ENCODE measurements around the gene FAM193A. TPM values are rescaled to one million over a fixed set of nuclear protein-coding genes. Genes with fewer than 3 reads are reported as not detected.

FAM193A gene
- total RNA-seq, 6 experiments from 2014 or later: 20.4 to 22.3 (median 20.8) TPM

DNA sequence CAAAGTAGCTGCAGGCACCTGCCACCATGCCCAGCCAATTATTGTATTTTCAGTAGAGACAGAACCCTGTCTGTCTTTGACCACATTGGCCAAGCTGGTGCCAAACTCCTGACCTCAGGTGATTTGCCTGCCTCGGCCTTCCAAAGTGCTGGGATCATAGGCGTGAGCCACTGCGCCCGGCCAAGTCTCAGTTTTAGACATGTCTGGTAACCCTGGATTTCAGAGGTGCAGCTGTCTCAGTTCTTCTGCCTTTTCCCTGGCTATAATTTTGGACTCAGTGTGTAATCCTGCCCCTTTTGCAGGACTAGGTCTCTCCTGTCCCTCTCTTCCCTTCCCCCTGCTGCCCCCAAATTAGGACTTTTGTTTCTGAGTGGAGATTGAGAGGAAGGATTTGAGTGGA is 46.6 kb downstream of the FAM193A start:
- peak overlapping the region; percentile 37; the same call in 1 of the 2 replicates for H3K27ac Mint-ChIP-seq
- H3K36me3 Mint-ChIP-seq (ENCODE audit: low read depth): peaks cover 12% of the 10 kb centered on the region
- DNase-seq: no peak
- no peak overlapping the region for H3K4me3 Mint-ChIP-seq
- H3K27me3 Mint-ChIP-seq (ENCODE audit: insufficient read depth): no peaks in the 10 kb centered on the region; the same call in 1 of the 2 replicates
- peaks cover 4% of the 10 kb centered on the region; the same call in 1 of the 2 replicates for H3K9me3 Mint-ChIP-seq
- TF ChIP-seq, protein P1, sequence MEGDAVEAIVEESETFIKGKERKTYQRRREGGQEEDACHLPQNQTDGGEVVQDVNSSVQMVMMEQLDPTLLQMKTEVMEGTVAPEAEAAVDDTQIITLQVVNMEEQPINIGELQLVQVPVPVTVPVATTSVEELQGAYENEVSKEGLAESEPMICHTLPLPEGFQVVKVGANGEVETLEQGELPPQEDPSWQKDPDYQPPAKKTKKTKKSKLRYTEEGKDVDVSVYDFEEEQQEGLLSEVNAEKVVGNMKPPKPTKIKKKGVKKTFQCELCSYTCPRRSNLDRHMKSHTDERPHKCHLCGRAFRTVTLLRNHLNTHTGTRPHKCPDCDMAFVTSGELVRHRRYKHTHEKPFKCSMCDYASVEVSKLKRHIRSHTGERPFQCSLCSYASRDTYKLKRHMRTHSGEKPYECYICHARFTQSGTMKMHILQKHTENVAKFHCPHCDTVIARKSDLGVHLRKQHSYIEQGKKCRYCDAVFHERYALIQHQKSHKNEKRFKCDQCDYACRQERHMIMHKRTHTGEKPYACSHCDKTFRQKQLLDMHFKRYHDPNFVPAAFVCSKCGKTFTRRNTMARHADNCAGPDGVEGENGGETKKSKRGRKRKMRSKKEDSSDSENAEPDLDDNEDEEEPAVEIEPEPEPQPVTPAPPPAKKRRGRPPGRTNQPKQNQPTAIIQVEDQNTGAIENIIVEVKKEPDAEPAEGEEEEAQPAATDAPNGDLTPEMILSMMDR (IDR thresholded peaks at IDR 0.05): no peak
- peaks cover 38% of the 10 kb centered on the region for H3K4me1 Mint-ChIP-seq (ENCODE audit: low read depth)

DNA sequence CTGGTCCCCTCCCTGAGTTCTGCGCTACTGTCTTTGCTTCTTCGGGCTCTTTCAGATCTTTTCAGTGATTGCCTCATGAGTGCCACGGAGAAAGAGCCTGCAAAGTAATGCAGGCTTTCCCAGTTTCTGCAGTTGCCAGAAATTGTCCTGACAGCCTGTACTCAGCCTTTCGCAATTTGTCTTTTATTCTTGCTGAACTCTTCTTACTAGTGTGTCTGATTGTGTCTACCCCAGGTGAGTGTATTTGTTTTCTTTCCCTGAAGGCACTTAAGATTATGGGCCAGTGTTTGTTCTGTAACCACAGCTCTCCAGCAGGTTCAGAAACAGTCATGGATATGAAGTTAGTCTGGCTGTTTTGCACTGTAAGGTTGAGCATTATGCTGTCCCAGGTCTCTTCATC is 47.1 kb downstream of the FAM193A start:
- TF ChIP-seq, protein P1 (IDR thresholded peaks at IDR 0.05): no peak
- Mint-ChIP-seq H3K9me3 (peaks cover 4% of the 10 kb centered on the region; the same call in 1 of the 2 replicates), H3K27ac (peak overlapping the region; percentile 37; the same call in 1 of the 2 replicates), H3K36me3 (ENCODE audit: low read depth) (peaks cover 12% of the 10 kb centered on the region), H3K4me3 (no peak overlapping the region), H3K27me3 (ENCODE audit: insufficient read depth) (no peaks in the 10 kb centered on the region; the same call in 1 of the 2 replicates), H3K4me1 (ENCODE audit: low read depth) (peaks cover 42% of the 10 kb centered on the region)
- DNase-seq: no peak

DNA sequence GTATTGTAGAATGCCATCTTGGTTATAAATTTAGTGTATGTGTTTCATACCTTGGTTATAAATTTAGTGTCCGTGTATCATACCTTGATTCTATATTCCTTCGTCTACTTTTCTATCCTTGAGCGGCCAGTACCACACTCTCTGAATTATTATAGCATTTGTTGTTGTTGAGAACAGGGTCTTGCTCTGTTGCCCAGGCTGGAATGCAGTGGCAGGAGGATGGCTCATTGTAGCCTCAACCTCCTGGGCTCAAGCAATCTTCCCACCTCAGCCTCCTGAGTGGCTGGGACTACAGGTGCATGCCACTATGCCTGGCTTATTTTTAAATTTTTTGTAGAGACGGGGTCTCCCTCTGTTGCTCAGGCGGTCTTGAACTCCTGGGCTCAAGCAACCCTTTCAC is 50.1 kb downstream of the FAM193A start:
- peaks cover 57% of the 10 kb centered on the region for H3K4me1 Mint-ChIP-seq (ENCODE audit: low read depth)

DNA sequence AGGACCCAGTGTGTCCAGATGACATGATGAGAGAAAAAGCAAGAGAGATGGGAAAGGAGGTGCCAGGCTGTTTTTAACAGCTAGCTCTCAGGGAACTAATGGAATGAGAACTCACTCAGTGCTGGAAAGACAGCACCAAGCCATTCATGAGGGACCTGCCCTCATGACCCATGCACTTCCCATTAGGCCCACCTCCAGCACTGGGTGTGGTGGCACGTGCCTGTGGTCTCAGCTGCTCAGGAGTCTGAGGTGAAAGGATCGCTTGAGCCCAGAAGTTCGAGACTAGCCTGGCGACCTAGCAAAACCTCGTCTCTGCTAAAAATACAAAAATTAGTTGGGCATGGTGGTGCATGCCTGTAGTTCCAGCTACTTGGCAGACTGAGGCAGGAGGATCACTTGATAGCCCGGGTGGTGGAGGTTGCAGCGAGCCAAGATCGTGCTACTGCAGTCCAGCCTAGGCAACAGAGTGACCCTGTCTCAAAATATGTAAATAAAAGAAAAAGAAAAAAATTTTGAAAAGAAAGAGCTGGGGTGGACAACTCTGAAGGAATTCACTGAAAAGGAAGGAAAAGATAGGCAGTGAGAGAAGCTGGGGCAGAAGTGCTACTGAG is 50.9 kb downstream of the FAM193A start:
- H3K27me3 Mint-ChIP-seq (ENCODE audit: insufficient read depth): no peaks in the 10 kb centered on the region; the same call in 1 of the 2 replicates
- no peak overlapping the region for H3K4me3 Mint-ChIP-seq
- H3K9me3 Mint-ChIP-seq: no peaks in the 10 kb centered on the region
- H3K36me3 Mint-ChIP-seq (ENCODE audit: low read depth): 0 out of 2 replicates have a peak, but pooled peaks cover under 1% of the 10 kb centered on the region
- TF ChIP-seq, protein P1 (IDR thresholded peaks at IDR 0.05): no peak
- DNase-seq: no peak
- peak overlapping the region; percentile 10; the same call in 1 of the 2 replicates for H3K27ac Mint-ChIP-seq
- H3K4me1 Mint-ChIP-seq (ENCODE audit: low read depth): peaks cover 54% of the 10 kb centered on the region

More for the DNA sequence above, 50.1 kb downstream of the FAM193A start:
- H3K4me3 Mint-ChIP-seq: no peak overlapping the region
- no peak overlapping the region for H3K27ac Mint-ChIP-seq
- no peaks in the 10 kb centered on the region for H3K9me3 Mint-ChIP-seq
- peaks cover 6% of the 10 kb centered on the region; the same call in 1 of the 2 replicates for H3K36me3 Mint-ChIP-seq (ENCODE audit: low read depth)
- TF ChIP-seq, protein P1 (IDR thresholded peaks at IDR 0.05): no peak
- no peak for DNase-seq
- no peaks in the 10 kb centered on the region; the same call in 1 of the 2 replicates for H3K27me3 Mint-ChIP-seq (ENCODE audit: insufficient read depth)

DNA sequence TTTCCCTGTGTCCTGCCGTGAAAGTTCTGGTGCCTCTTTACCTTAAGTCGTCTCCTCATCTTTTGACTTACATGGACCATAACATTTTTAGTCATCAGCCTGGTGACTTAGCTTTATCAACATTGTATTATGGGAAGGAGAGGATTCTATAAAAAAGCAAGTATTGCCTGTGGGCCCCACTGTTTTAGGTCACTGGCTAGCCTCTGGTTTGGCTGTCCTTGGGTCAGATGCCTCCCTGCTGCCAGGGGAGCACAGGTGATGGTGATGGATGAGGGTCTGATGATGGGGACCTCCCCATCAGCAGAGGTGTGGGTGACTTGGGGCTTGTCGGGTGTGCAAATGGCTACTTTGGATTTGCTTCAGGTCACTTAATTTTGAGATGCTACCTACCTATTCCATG is 51.8 kb downstream of the FAM193A start:
- TF ChIP-seq, protein P1 (IDR thresholded peaks at IDR 0.05): no peak
- Mint-ChIP-seq H3K36me3 (ENCODE audit: low read depth) (no peaks in the 10 kb centered on the region), H3K4me3 (no peak overlapping the region), H3K27me3 (ENCODE audit: insufficient read depth) (peaks cover 1% of the 10 kb centered on the region), H3K9me3 (no peaks in the 10 kb centered on the region), H3K4me1 (ENCODE audit: low read depth) (peaks cover 47% of the 10 kb centered on the region), H3K27ac (no peak overlapping the region; the same call in 1 of the 2 replicates)
- no peak for DNase-seq
